Measurements from ENCODE around the gene PLCD1.

GRCh38 chr3:38046027-38046426, 16.6 kb upstream of the PLCD1 start:
- TF ChIP-seq, protein P1, sequence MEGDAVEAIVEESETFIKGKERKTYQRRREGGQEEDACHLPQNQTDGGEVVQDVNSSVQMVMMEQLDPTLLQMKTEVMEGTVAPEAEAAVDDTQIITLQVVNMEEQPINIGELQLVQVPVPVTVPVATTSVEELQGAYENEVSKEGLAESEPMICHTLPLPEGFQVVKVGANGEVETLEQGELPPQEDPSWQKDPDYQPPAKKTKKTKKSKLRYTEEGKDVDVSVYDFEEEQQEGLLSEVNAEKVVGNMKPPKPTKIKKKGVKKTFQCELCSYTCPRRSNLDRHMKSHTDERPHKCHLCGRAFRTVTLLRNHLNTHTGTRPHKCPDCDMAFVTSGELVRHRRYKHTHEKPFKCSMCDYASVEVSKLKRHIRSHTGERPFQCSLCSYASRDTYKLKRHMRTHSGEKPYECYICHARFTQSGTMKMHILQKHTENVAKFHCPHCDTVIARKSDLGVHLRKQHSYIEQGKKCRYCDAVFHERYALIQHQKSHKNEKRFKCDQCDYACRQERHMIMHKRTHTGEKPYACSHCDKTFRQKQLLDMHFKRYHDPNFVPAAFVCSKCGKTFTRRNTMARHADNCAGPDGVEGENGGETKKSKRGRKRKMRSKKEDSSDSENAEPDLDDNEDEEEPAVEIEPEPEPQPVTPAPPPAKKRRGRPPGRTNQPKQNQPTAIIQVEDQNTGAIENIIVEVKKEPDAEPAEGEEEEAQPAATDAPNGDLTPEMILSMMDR (IDR thresholded peaks at IDR 0.05): no peak
- no peak for TF ChIP-seq POLR2A (IDR thresholded peaks at IDR 0.05)

Data from body of pancreas (tissue), 4 donors.